ENCODE measurements around the gene PTPRK.

Gene PTPRK

GRCh38 chr6:128117916-128118315 is 402.5 kb downstream of the PTPRK start:
- DNase-seq: no peak

GRCh38 chr6:128114164-128114563 is 406.2 kb downstream of the PTPRK start:
- DNase-seq: no peak

- DNase-seq: no peak
These were observed 407.9 kb downstream of the PTPRK start for GRCh38 chr6:128112494-128112893.

- DNase-seq: no peak
These were observed 409.3 kb downstream of the PTPRK start for GRCh38 chr6:128111096-128111495.

GRCh38 chr6:128107682-128108081 is 412.7 kb downstream of the PTPRK start:
- DNase-seq: no peak

- DNase-seq: no peak
These were observed 420.7 kb downstream of the PTPRK start for GRCh38 chr6:128099571-128100197.

- DNase-seq: no peak
These were observed 422.3 kb downstream of the PTPRK start for GRCh38 chr6:128098000-128098581.

- DNase-seq: no peak
These were observed 423.4 kb downstream of the PTPRK start for GRCh38 chr6:128097009-128097408.

GRCh38 chr6:128095362-128095761 is 425.0 kb downstream of the PTPRK start:
- DNase-seq: no peak

GRCh38 chr6:128079021-128079420 is 441.4 kb downstream of the PTPRK start:
- DNase-seq: no peak

- no peak for DNase-seq
These were observed 442.1 kb downstream of the PTPRK start for GRCh38 chr6:128078276-128078675.

- no peak for DNase-seq
These were observed 443.6 kb downstream of the PTPRK start for GRCh38 chr6:128076843-128077242.

GRCh38 chr6:128074567-128074966 is 445.8 kb downstream of the PTPRK start:
- no peak for DNase-seq

GRCh38 chr6:128073389-128073788 is 447.0 kb downstream of the PTPRK start:
- no peak for DNase-seq

GRCh38 chr6:128071212-128071611 is 449.2 kb downstream of the PTPRK start:
- no peak for DNase-seq

GRCh38 chr6:128070406-128070805 is 450.0 kb downstream of the PTPRK start:
- no peak for DNase-seq

- no peak for DNase-seq
These were observed 451.2 kb downstream of the PTPRK start for GRCh38 chr6:128069188-128069587.

GRCh38 chr6:128068119-128068479 is 452.3 kb downstream of the PTPRK start:
- no peak for DNase-seq

- no peak for DNase-seq
These were observed 452.8 kb downstream of the PTPRK start for GRCh38 chr6:128067446-128068118.

- DNase-seq: no peak
These were observed 455.3 kb downstream of the PTPRK start for GRCh38 chr6:128065072-128065471.

- no peak for DNase-seq
These were observed 455.9 kb downstream of the PTPRK start for GRCh38 chr6:128064540-128064895.

GRCh38 chr6:128063850-128064539 is 456.4 kb downstream of the PTPRK start:
- DNase-seq: no peak

- DNase-seq: no peak
These were observed 457.4 kb downstream of the PTPRK start for GRCh38 chr6:128062882-128063603.
